Nucleus accumbens (tissue), 56 donors: ENCODE data around the gene ARHGAP15.

Experiments
- DNase-seq, 56 donors: peaks; one replicate each; lab custom pipeline; 2025; lab: John Stamatoyannopoulos, UW

ARHGAP15 gene

GRCh38 chr2:143475041-143475776, 346.0 kb downstream of the ARHGAP15 start:
- no peak for DNase-seq

DNA sequence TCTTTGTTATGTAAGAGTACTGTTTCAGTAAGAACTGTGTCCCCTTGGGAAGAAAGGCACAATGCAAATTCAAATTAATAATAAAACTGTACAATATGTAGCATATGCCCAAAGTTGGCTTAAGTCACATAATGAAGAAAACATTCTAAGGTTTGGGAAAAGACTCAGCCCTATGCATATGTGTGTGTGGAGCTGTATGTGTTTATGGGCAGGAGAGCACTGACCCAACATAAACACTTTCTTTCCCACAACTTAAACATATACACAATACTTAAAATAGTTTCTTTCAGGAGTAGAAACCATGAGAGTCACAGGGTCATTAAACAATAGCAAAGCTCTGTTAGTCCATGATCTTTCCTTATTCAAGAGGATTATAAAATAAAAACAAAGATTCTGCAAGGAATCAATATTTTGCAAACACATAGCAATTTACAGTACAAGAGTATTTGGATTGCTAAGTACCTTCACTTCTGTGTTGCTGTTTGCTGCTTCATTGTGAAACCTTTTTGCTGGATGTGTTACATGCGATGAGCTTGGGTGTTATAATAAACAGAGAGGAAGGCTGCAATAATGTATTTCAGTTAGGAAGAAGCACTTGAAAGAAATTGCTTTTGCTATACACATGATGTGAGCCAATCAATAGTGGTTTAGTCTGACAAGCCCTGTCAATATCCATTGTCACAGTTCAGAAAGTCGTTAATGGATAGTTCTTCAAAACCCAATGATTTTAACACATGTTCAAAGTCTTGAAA, 347.3 kb downstream of the ARHGAP15 start:
- no peak for DNase-seq

GRCh38 chr2:143477714-143478443, 348.7 kb downstream of the ARHGAP15 start:
- DNase-seq: no peak

DNA sequence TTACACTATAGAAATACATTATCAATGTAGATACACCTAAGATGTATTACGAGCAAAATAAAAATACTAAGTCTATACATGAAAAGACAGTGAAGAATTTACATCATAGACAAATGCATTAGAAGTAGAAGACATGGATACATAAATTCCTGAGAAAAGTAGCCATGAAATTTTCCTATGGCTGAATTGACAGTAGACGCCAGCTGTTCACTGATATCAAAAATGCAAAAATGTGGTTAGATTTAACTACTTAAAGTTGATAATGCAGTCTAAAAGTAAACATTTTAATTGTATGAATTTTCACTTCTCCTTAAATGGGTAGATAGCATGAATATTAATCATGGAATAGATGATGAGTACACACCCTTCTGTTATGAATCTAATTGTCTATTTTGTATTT, 350.9 kb downstream of the ARHGAP15 start:
- DNase-seq: no peak

DNA sequence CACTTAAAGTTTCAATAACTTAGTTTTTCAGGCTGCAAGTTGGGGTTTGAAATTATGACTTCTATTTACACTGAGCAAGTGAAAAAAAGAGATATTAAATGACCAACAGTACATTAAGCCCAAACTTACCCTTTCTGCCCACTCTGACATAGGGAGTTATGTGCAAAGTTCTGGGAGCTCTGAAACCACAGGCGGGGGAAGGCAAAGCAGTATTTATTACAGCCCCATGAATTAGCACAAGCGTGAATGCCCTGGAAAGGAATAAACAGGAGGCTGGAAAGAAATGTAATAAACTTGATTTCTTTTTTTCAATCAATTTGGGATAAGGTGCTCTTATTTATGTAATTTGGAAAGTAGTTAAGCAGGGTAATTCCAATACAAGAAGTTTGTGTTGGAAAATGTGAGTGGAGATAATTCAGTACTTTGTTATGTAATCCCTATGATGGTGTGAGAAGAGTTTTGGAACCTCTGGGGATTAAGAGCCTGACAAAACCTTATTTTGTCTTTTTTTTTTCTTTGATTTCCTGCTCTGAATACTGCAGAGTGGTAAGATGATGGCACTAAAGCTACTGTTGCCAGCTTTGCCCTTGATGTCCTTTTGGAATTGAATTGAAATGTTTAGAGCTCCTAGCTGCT, 351.5 kb downstream of the ARHGAP15 start:
- DNase-seq: no peak

DNA sequence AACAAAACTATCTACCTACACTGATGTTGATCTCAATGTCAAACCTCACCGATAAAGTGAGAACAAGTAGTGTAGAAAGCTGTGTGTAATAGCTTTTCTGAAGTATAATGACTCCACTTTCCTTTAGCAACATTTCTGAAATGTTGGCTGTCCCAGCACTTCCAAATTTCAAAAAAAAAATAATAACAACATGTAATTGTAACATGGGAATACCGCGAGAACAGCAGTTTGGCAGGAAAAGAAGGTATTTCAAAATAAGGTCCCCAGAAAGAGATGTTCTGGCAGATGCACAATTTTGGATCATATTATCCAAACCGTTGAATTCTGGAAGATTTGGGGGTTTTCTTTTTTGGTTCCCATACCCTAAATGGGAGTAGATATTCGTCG, 352.0 kb downstream of the ARHGAP15 start:
- no peak for DNase-seq

- no peak for DNase-seq
These were observed 352.5 kb downstream of the ARHGAP15 start for GRCh38 chr2:143481733-143482132.

DNA sequence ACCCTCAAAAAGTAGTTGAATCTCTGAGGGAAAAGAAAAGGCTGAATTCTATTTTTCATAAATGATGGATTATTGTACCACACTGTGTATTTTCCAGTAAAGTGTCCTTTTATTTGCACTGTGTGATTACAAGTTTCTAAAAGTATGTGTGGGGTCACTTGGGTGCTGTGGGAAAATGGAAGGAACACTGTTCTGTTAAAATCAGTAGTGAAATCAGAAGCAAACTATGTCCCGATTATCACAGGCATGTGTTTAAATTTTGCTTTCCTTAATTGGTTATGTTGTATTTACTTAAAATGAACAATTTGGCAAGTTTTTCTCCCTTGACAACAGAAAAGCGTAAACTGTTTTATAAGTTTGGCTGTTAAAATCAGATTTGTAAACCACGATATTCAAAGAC, 353.1 kb downstream of the ARHGAP15 start:
- DNase-seq: no peak

DNA sequence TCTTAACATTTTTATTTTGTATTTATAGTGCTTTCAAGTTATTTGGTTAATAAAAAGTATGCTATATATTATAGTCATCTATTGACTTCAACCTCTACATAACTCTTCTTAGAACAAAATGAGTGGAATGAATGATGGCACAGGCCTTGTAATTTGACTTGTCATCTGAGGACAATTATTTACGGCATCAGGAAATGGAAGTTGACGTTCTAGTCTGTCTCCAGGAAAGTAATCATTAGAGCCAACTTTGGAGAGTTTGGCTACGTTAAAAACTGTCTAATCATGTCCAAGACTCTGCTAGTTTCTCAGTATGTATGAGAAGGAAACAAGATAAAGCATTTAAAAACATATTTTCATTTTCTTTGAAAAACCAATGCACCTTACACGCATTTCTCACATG, 353.6 kb downstream of the ARHGAP15 start:
- no peak for DNase-seq

DNA sequence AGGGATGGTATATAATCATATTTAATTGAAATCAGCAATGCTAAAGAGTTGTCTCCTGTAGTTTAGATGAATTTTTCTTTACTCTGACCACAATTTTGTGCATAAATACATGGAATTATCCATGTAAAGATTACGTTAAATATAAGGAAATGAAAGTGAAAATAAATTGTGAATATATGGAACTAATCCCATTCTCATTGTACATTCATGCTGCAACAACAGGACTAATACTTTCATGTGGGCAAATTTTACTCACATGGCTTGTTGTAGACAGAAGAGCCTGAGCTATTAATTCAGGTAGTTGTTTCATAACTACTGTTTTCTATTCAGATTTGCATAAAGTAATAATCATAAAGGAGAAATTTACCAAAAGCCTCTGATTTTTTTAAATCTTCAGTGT, 357.8 kb downstream of the ARHGAP15 start:
- DNase-seq: no peak

GRCh38 chr2:143489145-143489544, 359.9 kb downstream of the ARHGAP15 start:
- no peak for DNase-seq

DNA sequence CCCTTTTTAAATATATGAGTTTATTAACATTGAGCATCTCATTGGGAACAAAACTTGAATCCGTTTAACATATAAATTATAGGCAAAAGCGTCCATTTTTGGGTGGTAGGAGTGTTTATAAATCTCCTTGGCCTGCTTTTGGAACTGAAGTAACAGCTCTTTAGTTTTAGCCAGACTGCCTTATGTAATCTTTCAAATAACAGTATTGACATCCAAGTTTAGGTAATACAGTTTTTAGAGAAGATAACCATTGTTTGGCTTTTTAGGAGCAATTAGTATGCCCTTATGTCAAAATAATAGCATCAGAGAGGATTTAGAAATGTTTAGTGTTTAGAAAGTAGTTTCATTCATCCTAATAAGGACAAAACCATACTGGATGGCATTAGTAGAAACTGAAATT, 361.9 kb downstream of the ARHGAP15 start:
- DNase-seq: no peak

DNA sequence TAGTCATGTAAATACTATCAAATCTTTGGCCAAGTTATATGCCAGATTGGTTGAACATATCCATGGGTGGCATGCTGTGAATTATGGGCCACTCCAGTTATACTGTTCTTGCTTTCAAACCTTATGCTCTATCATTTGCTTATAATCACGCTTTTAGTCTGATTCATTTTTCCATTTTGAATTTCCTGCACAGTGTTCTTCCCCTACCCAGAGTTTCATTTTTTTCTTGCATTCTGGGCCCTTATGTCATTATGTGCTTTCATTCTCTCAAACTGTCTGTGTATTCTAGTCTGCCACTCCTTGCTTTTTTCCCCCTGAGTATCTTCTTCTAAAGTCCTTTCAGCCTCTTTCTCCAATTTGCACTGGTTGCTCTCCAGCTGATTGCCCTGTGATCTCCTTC, 364.1 kb downstream of the ARHGAP15 start:
- no peak for DNase-seq

- no peak for DNase-seq
These were observed 368.5 kb downstream of the ARHGAP15 start for GRCh38 chr2:143497726-143498125.

DNA sequence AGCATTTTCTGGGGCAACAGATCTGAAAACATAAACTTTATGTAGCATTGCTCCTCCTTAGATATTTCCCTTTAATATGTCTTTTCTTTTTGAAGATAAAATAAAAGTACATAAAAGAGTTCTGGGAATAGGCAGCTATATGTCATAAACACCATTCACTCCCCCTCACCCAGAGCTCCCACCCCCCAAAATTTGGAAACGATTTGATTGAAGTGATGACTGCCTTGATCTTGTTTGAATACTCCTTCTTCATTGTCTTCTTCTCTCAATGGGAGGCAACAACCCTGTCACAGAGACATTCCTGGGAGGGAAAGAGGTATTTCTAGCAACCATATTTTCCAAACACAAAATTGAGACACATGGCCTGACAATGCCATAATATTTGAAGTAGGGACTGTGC, 369.3 kb downstream of the ARHGAP15 start:
- no peak for DNase-seq

GRCh38 chr2:143499061-143499460, 369.8 kb downstream of the ARHGAP15 start:
- DNase-seq: no peak

GRCh38 chr2:143501106-143501676, 372.0 kb downstream of the ARHGAP15 start:
- DNase-seq: no peak

DNA sequence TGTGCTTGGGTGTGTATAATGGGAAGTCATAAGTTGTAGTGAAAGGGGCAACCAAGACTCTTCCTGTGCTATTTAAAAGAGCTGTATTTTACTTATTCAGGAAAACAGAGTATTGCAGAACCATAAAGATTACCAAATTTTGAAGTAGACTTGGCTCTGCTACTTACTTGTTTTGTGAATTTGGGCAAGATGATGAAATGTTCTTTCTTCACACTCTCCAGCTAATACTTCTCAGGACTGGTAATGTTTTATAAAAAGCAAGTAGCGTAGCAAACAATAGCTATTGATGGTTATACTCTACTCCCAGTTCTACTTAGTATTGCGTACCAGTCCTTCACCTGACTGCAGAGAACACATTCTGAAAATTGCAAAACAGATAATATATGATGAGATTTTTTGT, 374.1 kb downstream of the ARHGAP15 start:
- DNase-seq: no peak

- no peak for DNase-seq
These were observed 375.2 kb downstream of the ARHGAP15 start for GRCh38 chr2:143504397-143504796.

DNA sequence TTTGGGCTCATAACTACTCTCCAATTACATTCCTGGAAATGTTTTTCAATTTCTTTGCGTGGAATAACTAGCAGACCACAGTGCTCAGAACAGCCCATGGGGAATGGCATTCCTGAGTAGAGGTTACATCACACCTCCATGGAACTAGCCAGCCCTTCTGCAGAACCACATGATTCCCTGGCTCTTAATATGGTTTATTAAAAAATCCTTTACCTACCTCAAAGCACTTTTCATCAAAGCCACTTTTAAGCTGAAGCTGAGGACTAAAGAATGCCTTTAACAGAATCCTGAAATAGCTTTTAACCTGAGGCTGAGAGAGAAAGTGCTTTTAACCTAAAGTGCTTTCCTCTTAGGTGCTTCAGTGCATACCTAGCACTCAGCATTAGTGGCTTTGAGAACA, 376.3 kb downstream of the ARHGAP15 start:
- no peak for DNase-seq

DNA sequence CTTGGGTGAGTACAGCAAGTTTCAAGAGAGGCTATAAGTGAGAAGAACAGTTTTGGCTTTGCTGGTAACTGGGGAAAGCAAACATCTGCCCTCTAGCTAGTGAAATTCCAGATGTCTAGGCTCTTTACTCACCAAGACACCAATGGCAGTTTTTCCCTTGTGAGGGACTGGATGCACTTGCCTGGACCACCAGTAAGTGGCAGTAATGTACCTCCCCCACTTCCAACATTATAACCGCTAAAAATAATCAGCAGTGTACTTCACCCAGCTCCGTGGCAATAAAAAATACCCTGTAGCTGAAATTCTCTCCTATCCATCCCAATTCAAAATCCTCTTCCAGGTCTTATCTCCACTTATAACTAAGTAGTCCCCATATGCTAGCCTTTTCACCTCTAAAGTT, 383.9 kb downstream of the ARHGAP15 start:
- peak in 19 of 56 donors; percentile 0 to 36 (median 3) for DNase-seq
